Measurements from ENCODE around the gene MRPS5.

The MRPS5 gene

DNA sequence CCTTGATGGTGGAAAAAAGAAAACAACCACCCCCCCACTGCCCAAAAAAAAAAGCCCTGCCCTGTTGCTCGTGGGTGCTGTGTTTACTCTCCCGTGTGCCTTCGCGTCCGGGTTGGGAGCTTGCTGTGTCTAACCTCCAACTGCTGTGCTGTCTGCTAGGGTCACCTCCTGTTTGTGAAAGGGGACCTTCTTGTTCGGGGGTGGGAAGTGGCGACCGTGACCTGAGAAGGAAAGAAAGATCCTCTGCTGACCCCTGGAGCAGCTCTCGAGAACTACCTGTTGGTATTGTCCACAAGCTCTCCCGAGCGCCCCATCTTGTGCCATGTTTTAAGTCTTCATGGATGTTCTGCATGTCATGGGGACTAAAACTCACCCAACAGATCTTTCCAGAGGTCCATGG lies 68.1 kb downstream of the MRPS5 start:
- TF ChIP-seq ZFX (IDR thresholded peaks at IDR 0.05) (no peak), CTCF (conservative IDR thresholded peaks at IDR 0.05) (no peak; the same call in 1 of the 2 replicates)
- no peak overlapping the region for H3K27ac ChIP-seq

DNA sequence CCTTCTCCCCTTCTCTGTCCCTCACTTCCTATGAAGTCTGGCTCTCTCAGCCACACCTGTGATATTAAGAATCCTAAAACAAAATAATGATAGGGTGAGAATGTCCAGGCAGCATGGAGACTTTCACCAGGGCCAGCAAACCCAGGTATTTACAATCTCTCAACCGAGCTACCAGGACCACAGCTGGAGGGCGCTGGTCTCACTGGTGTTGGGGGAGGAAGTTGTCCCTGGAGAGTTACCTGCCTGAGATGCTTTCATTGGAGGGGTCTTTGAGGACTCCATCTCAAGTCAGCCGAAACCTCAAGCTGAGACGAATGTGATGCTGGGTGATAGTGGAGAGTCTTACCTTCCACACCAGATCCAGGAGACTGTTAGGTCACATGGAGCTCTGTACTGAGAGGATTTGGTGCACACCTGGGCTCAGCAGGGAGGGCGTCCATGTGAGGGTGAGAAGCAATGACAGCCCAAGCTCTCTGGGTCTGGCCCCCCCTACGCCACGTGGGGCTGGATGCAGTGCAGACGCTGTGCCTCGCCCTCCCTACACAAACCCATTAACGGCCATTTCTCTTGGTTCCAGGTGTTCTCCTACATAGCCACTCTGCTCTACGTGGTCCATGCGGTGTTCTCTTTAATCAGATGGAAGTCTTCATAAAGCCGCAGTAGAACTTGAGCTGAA lies 68.7 kb downstream of the MRPS5 start:
- no peak overlapping the region for H3K27ac ChIP-seq
- TF ChIP-seq ZFX (IDR thresholded peaks at IDR 0.05), result no peak
- no peak for TF ChIP-seq CTCF (conservative IDR thresholded peaks at IDR 0.05)

DNA sequence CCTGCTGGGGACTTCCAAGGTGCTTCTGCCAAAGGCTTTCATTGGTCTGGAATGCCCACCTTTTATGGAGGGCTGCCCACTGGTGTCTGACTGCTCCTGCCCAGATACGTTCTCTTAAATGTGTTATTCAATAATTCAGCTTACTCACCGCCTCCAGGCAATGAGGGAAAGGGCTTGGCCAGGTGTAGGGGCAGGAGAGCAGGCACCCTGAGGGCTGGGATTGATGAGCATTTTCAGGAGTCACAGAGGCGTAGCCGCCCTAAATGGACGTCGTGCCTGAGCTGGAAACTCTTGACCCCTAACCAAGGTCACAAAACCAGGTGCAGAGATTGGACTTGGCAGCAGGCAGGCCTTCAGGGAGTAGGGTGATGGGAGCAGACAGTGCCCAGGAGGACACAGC lies 69.3 kb downstream of the MRPS5 start:
- no peak for TF ChIP-seq CTCF (conservative IDR thresholded peaks at IDR 0.05)
- no peak for TF ChIP-seq ZFX (IDR thresholded peaks at IDR 0.05)
- H3K27ac ChIP-seq, result no peak overlapping the region

DNA sequence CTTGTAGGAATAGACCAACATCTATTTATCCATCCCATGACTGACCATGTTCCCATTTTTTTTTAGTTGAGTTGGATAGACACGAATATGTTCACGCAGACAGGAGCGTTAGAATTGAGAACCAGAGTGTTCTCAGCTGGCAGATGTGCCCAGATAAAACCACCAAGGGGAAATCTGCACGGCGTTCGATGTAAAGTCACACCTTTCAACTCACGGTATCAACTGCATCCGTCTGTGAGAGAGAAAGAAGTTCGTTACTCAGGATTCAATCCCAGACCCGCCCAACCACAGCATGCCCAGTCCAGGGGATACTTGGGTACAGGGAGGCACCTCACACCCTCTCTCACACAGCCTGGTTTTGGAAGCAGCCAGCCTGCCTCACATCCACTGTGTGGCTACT lies 70.0 kb downstream of the MRPS5 start:
- no peak overlapping the region for H3K27ac ChIP-seq

GRCh38 chr2:95050385-95051300 lies 71.0 kb downstream of the MRPS5 start:
- no peak for TF ChIP-seq ZFX (IDR thresholded peaks at IDR 0.05)
- TF ChIP-seq CTCF (conservative IDR thresholded peaks at IDR 0.05), result no peak
- H3K27ac ChIP-seq, result no peak overlapping the region

More for the DNA sequence above, 70.0 kb downstream of the MRPS5 start:
- TF ChIP-seq CTCF (conservative IDR thresholded peaks at IDR 0.05), result no peak
- no peak for TF ChIP-seq ZFX (IDR thresholded peaks at IDR 0.05)

DNA sequence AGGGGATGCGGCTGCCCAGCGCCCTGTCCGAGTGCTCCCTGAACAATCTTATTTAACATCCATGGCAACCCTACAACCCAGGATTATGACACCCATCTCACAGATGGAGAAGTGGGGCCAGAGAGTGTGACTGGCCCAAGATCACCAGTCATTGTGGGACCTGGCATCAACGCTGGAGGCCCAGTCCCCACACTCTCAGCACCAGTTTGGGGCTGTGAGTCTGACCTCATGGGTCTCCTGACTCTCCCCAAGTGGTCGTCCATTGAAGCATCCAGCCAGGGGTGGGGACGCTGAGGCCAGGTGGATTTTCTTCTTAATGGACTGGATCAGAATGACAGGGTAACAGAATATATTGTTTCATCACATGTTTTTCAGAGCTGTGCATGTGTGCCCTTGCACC lies 71.6 kb downstream of the MRPS5 start:
- H3K27ac ChIP-seq, result no peak overlapping the region
- TF ChIP-seq ZFX (IDR thresholded peaks at IDR 0.05), result no peak
- TF ChIP-seq CTCF (conservative IDR thresholded peaks at IDR 0.05), result no peak

DNA sequence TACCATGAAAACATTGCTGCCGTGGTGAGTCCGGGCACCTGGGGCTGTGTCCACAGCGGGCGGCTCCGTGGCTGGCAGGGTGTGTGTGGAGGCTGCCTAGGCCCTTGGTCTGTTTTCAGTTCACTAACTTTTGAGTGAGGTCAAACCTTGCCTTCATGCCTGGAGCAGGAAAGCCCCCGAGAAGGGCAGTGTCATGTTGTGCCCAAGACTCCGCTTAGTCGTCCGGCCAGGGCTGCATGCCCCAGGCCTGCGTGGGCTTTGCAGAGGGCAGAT lies 72.0 kb downstream of the MRPS5 start:
- TF ChIP-seq ZFX (IDR thresholded peaks at IDR 0.05) (no peak), CTCF (conservative IDR thresholded peaks at IDR 0.05) (no peak)
- H3K27ac ChIP-seq, result no peak overlapping the region

Data from C4-2B (cell line).